SKM-1 (cell line): ENCODE measurements around the gene OLFML2A.

Experiments used
- DNase-seq: peaks from one replicate; lab custom pipeline; 2025; ENCODE audit not compliant: unreplicated experiment; lab: John Stamatoyannopoulos, UW

OLFML2A gene

DNA sequence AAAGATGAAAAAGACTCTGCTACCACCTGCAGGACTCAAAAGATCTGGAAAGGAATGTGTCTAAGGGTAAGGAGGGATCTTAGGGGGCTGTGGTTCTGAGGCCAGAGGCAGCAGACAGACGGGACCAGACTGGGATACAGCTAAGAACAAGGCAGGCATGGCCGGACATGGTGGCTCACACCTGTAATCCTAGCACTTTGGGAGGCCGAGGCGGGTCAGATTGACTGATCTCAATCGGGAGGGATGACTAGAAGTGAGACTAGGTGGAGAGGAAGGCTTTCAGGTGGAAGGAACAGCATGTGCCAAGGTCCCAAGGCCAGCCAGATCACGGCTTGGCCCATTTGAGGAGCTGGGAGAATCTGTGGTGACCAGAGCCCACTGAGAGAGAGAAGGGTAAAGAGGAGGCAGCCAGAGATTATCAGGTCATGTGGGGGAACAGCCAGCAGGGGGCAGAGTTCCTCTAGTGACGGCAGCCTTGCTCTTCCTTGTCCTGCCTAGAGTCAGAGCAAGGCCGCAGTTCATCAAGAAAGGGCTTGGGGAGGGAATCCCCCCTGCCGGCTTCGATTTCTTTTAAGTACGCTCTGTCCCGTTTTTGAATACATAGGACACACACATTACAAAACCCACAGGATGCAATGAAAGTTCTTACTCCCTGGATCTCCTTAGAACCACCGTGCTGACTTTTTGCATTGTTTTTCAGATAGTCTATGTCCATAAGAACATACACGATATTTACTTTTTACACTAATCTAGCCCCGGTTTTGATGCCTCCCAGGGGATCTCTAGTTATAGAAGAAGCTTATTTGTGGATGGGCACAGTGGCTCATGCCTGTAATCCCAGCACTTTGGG, 2.6 kb upstream of the OLFML2A start:
- DNase-seq: peak; percentile 81

DNA sequence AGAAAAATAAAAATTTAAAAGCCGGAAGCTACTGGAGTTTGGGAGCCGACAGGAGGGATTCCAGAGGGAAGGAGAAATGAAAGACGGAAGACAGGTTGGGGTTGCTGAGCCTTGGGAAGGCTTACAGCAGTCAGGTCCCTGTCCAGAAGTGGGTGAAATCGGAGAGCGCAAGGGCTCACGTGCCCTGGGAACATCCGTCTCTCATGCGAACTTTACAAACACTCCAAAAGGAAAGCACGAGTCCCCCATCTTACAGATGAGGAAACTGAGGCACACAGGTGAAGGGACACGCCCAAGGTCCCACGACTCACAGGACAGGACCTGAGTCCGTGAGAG, 347 bp upstream of the OLFML2A start:
- DNase-seq: no peak

DNA sequence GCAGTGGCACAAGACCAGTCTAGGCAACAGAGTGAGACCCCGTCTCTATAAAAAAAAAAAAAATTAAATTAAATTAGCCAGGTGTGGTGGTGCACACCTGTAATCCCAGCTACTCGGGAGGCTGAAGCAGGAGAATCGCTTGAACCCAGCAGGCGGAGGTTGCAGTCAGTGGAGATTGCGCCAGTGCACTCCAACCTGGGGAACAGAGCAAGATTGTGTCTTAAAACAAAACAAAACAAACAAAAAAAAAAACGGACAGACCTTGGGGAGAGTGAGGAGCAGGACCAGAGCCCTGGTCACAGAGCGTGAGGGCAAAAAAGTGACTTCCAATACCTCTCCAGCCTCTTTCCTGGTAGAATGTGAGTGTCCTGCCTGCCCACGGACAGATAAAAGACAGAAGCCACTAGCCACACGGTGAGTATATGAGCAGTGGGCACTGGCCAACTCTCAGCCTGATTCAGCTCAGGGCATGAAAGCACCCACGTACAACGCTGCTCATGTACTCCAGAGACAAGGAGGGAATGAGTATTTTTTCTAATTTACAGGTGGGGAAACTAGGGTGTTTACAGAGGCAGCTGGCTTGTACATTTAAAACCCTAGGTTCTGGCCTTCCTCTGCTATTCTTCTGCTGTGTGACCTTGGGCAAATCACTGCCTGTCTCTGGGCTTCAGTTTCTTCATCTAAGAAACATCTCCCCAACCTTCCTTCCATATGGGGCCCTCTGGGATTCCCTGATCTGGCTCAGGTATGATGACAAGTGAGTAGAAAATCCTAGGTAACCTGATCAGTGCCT, 1.8 kb downstream of the OLFML2A start:
- no peak for DNase-seq

DNA sequence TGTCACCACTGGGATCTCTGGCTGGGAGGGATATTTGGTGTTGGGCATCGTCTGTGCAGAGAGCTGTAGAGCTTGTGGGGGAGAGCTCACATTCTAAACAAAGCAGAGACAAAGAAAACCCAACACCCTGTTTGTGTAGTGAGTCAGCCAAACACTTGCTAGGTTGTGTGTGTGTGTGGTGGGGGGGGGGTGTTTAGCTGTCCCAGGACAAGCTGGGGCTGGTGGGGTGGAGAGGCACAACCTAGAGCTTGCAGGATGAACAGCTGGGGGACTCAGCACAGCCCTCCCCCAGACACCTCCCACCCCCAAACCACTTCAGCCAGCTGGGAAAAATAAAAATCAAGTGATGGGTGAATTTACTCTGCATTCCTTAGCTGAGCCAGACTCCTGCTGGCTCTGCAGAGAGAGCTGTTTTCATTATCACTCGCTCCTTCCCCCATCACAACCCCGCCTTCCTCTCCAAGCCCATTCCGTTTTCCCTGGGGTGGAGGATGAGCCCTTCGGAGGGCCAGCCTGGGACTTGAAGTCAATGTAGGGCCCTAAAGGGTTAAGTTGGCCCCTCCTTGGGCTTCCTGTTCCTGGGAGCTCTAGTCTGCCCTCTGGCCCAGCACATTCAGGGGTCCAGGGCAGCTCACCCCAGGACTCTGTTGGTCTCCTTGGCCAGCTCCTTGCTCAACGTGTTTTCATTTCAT, 2.6 kb downstream of the OLFML2A start:
- DNase-seq: no peak

DNA sequence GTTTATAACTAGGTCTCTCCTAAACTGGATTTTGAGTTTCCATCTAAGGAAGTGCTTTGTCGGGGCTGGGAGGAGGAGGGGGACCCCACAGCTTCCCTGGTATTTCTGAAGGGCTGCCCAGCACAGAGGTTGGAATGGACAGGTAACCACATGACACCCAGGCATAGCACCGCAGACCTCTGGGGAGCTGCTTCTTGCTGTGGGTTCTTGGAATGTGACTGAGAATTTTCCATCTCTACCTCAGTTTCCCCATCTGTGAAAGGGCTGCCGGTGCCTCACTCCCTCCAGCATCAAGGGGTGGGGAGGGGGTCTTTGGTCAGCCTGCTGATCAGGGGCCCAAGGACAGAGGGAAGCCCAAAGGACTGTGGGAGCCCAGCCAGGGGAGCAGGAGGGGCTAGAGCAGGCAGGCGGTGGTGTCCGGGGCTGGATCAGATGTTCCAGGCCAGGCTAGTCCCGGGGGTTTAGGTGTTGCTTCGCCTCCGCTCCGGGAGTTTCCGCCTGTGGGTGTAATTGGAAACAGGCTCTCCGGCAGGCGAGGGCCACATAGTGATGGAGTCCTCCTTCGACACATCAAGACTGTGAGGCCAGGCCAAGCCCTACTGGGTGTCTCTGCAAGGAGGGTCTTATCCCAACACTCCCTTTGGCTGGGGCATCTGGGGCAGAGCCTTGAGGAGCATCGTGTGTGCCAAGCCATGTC, 3.3 kb downstream of the OLFML2A start:
- DNase-seq: no peak

DNA sequence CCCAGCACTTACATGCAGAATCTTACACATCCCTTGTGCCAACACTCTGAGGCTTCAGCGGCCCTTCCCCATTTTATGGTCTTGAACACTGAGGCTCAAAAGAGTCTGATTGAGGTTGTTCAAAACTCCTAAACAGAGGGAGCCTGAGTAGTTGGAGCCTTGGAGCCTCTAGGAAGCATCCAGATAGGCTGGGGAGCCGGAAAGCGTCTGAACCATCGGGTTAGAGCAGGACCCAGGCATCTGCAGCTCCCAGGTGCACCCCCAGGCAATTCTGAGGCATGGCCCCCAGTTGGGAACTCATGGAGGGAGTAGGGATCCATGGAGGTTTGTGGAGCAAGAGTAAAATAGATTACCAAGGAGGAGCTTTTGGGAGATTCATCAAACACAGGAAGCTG, 3.8 kb downstream of the OLFML2A start:
- DNase-seq: no peak

DNA sequence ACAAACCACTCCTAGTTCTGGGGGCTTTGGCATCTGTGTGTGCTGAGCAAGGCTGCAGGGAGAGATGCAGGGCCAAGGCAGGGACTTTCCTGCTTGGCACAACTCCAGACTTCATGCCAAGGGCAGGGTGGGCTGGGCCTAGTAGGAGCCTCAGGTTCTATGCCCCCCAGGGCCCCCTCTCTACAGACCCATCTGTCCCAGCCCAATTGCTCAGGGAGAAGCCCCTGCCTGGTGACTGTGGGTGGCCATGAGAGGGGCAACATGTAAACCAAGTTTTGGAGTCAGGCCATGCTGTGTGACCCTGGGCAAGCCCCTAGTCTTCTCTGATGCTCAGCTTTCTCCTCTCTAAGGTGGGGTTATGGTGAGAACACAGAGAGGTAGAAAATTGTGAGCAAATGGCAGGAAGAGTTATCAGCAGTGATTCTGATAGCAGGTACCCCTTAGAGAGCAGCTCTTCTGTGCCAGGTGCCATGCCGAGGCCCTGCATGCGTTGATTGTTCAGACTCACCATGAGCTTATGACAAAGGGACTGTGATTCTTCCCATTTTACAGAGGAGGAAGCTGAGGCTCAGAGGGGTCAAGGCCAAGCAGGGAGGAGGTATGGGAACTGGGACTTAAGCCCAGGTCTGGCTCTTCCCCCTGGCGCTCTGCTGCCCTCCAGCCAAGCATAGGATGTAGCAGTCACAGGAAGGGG, 5.2 kb downstream of the OLFML2A start:
- DNase-seq: no peak

DNA sequence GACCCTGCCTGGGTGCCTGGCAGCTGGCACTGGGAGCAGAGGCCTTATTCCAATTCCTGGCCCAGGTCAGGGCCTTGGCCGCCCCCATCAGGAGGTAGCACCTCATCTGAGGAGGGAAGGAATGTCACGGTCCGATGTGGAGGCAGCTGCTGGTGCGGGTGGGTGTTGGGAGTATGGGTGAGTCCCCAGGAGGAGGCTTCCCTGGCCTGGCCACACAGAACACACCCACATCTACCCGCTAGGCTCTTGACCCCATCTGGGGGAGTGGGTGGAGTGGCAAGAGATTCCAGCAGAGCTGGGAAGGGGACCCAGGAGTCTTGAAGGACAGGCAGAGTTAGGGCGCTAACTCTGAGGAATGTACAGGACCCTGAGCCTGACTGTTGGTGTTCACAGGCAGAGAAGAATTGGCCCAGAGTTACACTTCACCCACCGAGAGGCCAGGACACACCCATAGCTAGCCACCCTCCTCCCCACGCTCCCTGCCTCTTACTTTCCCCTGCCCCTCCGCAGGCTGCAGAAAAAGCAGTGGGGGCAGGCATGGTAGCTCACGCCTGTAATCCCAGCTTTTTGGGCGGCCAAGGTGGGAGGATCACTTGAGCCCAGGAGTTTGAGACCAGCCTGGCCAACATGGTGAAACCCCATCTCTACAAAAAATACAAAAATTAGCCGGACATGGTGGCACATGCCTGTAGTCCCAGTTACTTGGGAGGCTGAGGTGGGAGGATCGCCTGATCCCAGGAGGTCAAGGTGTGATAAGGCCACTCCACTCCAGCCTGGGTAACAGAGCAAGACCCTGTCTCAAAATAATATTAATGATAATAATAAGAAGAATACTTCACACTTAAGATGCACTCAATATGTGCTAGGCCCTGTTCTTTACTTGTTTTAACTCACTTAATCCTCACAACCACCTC, 6.0 kb downstream of the OLFML2A start:
- DNase-seq: no peak

DNA sequence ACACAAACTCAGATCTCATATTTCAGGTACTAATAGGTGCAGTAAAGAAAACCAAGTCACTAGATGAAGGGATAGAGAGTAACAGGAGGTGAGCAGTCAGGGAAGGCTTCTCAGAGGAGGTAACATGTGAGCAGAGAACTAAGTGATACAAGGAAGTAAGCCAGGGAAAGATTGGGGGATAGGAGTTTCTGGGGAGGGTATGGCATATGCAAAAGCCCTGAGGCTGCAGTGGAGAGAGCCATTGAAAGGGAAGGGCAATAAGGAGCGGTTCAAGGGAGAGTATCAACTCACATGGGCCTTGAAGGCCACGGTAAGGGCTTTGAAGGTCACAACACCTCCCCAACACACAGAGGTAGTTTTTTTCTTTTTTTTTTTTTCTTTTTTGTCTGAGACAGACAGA, 6.9 kb downstream of the OLFML2A start:
- no peak for DNase-seq

DNA sequence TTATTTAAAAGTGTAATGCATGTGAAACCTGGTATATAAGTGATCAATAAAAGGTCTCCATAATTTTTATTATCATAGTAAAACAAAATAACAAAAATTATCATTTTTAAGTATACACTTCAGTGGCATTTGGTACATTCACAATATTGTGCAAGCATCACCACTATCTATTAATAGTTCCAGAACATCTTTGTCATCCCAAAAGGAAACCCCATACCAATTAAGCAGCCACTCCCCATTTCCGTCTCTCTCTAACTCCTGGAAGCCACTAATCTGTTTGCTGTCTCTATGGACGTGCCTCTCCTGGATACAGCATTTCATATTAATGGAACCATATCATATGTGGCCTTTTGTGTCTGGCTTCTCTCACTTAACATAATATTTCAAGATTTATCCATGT, 7.6 kb downstream of the OLFML2A start:
- DNase-seq: peak; percentile 67

DNA sequence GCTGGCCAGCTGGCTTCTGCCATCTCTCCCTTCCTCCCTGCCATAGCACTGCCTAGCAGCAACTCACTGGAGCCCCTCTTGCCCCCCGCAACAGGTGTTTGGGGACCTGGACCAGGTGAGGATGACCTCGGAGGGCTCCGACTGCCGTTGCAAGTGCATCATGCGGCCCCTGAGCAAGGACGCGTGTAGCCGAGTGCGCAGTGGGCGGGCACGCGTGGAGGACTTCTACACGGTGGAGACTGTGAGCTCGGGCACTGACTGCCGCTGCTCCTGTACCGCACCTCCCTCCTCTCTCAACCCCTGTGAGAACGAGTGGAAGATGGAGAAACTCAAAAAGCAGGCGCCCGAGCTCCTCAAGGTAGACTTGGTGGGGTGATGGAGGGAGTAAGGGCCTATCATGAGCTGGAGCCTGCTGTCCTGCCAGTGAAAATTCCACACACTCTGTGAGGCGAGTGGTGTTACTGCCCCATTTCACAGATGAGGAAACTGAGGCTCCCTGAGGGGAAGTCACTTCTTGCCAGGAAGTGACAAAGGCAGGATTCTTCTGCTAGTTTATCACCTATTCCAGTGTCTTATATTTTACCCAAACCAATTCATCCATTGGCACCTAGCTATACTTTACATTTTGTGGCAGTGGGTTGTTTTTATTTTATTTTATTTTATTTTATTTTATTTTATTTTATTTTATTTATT, 10.1 kb downstream of the OLFML2A start:
- no peak for DNase-seq

DNA sequence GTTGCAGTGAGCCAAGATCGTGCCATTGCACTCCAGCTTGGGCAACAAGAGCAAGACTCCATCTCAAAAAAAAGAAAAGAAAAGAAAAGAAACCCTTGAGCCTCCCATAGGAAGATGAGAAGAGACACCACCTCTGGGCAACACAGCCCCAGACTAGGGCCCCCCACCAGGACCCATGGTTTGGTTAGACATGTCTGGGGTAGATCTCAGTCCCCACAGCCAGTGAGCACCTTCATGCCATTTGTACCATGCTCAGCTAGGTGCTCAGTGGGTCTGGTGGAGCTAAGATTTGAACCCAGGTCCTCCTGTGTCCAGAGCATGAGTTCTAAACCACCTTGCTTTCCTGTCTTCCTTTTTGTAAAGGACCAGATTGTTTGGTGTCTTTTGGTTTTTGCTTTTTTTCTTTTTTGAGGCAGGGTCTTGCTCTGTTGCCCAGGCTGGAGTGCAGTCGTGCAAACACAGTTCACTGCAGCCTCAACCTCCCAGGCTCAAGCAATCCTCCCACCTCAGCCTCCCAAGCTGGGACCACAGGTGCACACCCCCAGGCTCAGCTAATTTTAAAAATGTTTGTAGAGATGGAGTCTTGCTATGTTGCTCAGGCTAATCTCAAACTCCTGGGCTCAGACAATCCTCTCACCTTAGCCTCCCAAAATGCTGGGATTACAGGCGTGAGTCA, 11.7 kb downstream of the OLFML2A start:
- no peak for DNase-seq

DNA sequence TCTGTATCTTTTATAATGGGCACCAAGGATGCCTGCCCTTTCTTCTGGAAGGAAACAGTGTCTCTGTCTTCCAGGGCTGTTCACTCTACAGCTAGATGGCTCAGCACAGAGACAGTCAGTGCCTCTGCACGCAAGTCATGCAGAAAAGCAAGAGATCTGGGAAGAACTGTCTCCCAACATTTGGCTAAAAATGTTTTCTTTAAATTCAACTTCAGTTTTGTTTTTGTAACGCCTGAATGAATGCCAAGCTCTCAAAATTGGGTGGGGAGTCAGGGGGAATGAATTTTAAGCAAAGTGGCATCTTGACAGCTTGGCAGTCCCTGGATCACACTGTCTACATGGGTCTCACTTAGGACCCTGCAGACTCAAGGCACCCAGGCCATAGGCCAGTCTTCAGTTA, 12.6 kb downstream of the OLFML2A start:
- DNase-seq: no peak

DNA sequence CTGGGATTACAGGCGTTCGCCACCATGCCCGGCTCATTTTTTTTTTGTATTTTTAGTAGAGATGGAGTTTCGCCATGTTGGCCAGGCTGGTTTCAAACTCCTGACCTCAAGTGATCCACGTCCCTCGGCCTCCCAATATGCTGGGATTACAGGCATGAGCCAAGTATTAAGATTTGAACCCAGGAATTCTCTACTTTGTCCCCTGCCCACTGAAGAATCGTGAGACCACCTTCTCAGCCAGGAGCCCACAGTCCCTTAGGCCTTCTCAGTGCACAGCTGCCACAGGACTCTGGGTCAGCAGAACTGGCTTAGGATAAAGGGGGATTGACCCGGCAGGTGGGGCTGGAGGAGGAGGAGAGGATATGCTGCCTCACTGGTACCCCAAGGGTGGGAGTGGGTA, 13.4 kb downstream of the OLFML2A start:
- no peak for DNase-seq

DNA sequence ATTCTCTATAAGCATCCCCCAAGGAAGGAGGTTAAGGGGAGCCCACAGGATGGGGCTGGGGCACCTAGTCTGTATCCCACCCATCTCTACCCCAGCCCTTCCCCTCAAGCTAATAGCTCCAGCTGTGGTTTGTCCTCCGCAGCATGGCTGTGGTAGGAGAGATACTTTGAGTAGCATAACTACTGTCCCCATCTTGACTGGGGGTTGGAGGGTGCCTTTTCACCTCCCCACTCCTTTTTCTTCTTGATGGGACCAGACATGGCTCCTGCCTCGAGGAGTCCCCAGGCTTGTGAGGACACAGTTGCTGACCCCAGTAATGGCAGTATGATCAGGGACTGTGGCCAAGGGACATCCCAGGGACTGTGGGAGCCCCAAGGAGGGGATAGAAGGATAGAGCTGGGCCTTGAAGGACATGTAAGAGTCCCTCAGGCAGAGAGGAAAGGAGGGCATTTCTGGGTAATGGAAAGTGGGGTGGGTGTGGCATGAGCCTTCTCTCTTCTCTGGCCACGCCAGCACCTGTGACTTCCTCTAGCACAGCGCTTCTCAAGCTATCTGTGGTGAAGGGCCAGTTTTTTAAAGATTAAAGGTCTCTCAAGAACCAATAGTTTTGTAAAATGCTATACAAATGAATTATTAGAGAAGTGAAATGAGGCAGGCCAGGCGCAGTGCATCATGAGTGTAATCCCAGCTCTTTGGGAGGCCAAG, 14.0 kb downstream of the OLFML2A start:
- DNase-seq: no peak

DNA sequence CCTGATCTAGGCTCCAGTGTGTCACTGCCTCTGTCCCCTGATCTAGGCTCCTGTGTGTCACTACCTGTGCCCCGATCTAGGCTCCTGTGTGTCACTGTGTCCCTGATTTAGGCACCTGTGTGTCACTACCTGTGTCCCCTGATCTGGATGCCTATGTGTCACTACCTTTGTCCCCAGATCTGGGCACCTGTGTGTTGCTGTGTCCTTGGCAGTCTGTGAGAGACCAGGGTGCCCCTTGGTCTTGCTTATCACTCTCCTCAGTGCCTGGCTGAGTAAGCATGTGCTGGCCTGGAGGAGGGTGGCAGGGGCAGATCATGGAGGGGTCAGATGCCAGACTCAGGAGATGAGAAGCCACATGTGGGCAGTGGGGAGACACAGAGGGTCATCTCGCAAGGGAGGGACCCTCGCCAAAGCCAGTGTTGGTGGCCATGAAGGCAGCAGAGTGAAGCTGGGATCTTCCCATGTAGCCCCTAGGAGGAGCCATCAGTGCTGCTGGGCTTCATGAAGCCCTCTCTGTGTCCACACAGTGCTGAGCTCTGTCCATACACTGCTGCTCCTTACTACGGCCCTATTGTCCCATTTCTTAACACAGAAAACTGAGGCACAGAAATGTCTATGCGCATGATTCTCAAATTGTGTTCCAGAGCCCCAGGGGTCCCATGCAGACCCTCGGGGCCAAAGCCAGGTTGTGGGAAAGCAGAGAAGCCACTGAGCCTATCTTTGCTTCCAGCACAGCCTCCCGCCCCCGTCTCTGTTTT, 15.5 kb downstream of the OLFML2A start:
- no peak for DNase-seq

DNA sequence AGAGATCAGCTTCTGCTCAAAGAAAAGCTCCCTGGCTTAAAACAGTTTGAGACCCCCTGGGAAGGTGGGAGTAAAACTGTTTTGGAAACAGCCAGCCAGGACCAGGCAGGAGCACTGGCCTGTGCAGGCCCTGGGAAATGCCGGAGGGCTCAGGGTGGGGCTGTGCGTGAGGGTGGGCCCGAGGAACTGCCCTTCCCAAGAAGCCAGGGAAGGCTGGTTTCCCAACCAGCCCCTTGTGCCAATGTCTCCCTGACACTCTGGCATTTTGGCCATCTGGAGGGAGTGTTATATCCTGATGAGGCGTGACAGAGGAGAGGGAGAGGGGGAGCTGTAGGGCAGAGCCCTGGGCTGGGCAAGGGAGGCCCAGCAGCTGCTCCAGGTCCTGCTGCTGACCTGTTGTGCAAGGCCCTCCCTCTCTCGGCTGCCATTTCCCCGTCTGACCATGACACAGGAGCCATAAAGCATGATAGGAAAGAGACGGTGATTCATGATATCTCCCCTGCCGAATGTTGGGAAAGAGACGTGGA, 16.1 kb downstream of the OLFML2A start:
- DNase-seq: no peak
